ENCODE measurements around the gene ASXL2. TPM values are rescaled to one million over a fixed set of nuclear protein-coding genes. Genes with fewer than 3 reads are reported as not detected.

The ASXL2 gene
- total and polyA plus RNA-seq, 4 donors = 2.4 to 29.0 (median 12.3) TPM

- DNase-seq (no peak), ATAC-seq (ENCODE audit: insufficient read depth, low FRiP score) (no peak)
- no peak overlapping the region for H3K4me3 ChIP-seq
- H3K27me3 ChIP-seq (ENCODE audit: control insufficient read depth in 3 of 3, insufficient read depth in 3 of 3, low read length in 2 of 3) = no peaks in the 10 kb centered on the region
- WGBS, 2 donors = 91 to 98% methylated on average over 1 of the region's 1 CpG
- no peak overlapping the region for H3K27ac ChIP-seq (ENCODE audit: low read depth in 1 of 2, low read length in 1 of 2)
- no peaks in the 10 kb centered on the region for H3K36me3 ChIP-seq (ENCODE audit: control insufficient read depth in 4 of 4, insufficient read depth in 4 of 4, low read length in 4 of 4)
- H3K9ac ChIP-seq (ENCODE audit: insufficient read depth in 1 of 2, low read length in 2 of 2) = no peak overlapping the region
- H3K4me1 ChIP-seq (ENCODE audit: control insufficient read depth in 5 of 5, insufficient read depth in 5 of 5, low read length in 5 of 5) = peaks cover 0 to 4% (median 2%) of the 10 kb centered on the region in 5 donors
- no peaks in the 10 kb centered on the region for H3K9me3 ChIP-seq (ENCODE audit: control insufficient read depth in 4 of 4, insufficient read depth in 3 of 4, low read length in 3 of 4)
- no peak for TF ChIP-seq CTCF (IDR thresholded peaks at IDR 0.05; ENCODE audit: control extremely low read depth, extremely low read depth)
Measured at GRCh38 chr2:25824718-25825117, 53.6 kb downstream of the ASXL2 start.

GRCh38 chr2:25824216-25824615 is 54.1 kb downstream of the ASXL2 start:
- TF ChIP-seq CTCF (IDR thresholded peaks at IDR 0.05; ENCODE audit: control extremely low read depth, extremely low read depth) = no peak
- Histone ChIP-seq H3K36me3 (ENCODE audit: control insufficient read depth in 4 of 4, insufficient read depth in 4 of 4, low read length in 4 of 4) (no peaks in the 10 kb centered on the region), H3K9ac (ENCODE audit: insufficient read depth in 1 of 2, low read length in 2 of 2) (no peak overlapping the region), H3K27ac (ENCODE audit: low read depth in 1 of 2, low read length in 1 of 2) (no peak overlapping the region), H3K9me3 (ENCODE audit: control insufficient read depth in 4 of 4, insufficient read depth in 3 of 4, low read length in 3 of 4) (no peaks in the 10 kb centered on the region), H3K4me1 (ENCODE audit: control insufficient read depth in 5 of 5, insufficient read depth in 5 of 5, low read length in 5 of 5) (peaks cover 0 to 4% (median 0%) of the 10 kb centered on the region in 5 donors), H3K27me3 (ENCODE audit: control insufficient read depth in 3 of 3, insufficient read depth in 3 of 3, low read length in 2 of 3) (no peaks in the 10 kb centered on the region), H3K4me3 (no peak overlapping the region)
- 87 to 93% methylated on average over 3 of the region's 3 CpGs for WGBS, 2 donors
- no peak for DNase-seq
- ATAC-seq (ENCODE audit: insufficient read depth, low FRiP score) = no peak

GRCh38 chr2:25822190-25823117 is 55.8 kb downstream of the ASXL2 start:
- ATAC-seq (ENCODE audit: insufficient read depth, low FRiP score) (peak; percentile 47), DNase-seq (peak; percentile 34 to 48 (median 41))
- H3K27me3 ChIP-seq (ENCODE audit: control insufficient read depth in 3 of 3, insufficient read depth in 3 of 3, low read length in 2 of 3) = no peaks in the 10 kb centered on the region
- WGBS, 2 donors = 22 to 42% methylated on average over 30 of the region's 30 CpGs
- peaks cover 0 to 4% (median 0%) of the 10 kb centered on the region in 5 donors for H3K4me1 ChIP-seq (ENCODE audit: control insufficient read depth in 5 of 5, insufficient read depth in 5 of 5, low read length in 5 of 5)
- no peaks in the 10 kb centered on the region for H3K36me3 ChIP-seq (ENCODE audit: control insufficient read depth in 4 of 4, insufficient read depth in 4 of 4, low read length in 4 of 4)
- TF ChIP-seq CTCF (IDR thresholded peaks at IDR 0.05; ENCODE audit: control extremely low read depth, extremely low read depth) = no peak
- no peak overlapping the region for H3K4me3 ChIP-seq
- H3K9ac ChIP-seq (ENCODE audit: insufficient read depth in 1 of 2, low read length in 2 of 2) = no peak overlapping the region
- no peak overlapping the region for H3K27ac ChIP-seq (ENCODE audit: low read depth in 1 of 2, low read length in 1 of 2)
- no peaks in the 10 kb centered on the region for H3K9me3 ChIP-seq (ENCODE audit: control insufficient read depth in 4 of 4, insufficient read depth in 3 of 4, low read length in 3 of 4)
